GM12873 (cell line): Measurements from ENCODE around the gene GNPDA2.

ENCODE experiments used
- CTCF ChIP-seq: IDR thresholded peaks from 2 replicates; pipeline ENCODE4 v1.5.1; 2012; ENCODE audit warnings: low read depth, mild to moderate bottlenecking, moderate library complexity, low read length, control low read depth; ENCODE audit not compliant: insufficient read depth; ENCODE audit errors: missing control alignments

GNPDA2 gene

GRCh38 chr4:44663539-44664263, 62.7 kb downstream of the GNPDA2 start:
- no peak for TF ChIP-seq CTCF

- TF ChIP-seq CTCF = no peak
Measured at GRCh38 chr4:44662623-44663005, 63.7 kb downstream of the GNPDA2 start.

- TF ChIP-seq CTCF = no peak
Measured at GRCh38 chr4:44661940-44662622, 64.3 kb downstream of the GNPDA2 start.

GRCh38 chr4:44660396-44660795, 66.0 kb downstream of the GNPDA2 start:
- TF ChIP-seq CTCF = no peak

- no peak for TF ChIP-seq CTCF
Measured at GRCh38 chr4:44652002-44652401, 74.4 kb downstream of the GNPDA2 start.
